ENCODE data around the gene EN1.

- TF ChIP-seq SUZ12 (IDR thresholded peaks at IDR 0.05; ENCODE audit: extremely low read depth, insufficient read depth, insufficient read length), result no peak
- TF ChIP-seq ZNF274 (IDR thresholded peaks at IDR 0.05; ENCODE audit: low read depth, low read length), result no peak
Observed at GRCh38 chr2:118853651-118854291, 6.3 kb upstream of the EN1 start.
